Testis (tissue), 2 donors: ENCODE results near the gene VDAC2.

Source experiments
- POLR2A ChIP-seq: fragments of 450-650 bp; IDR thresholded peaks from one replicate; pipeline ENCODE4 v1.6.1; 2017; ENCODE audit warnings: antibody characterized with exemption, mild to moderate bottlenecking, moderate library complexity
- TF ChIP-seq, protein P1 (sequence below), 3 experiments: fragments of 450-650 bp in 2 of 3; fragments of 200-600 bp in 1 of 3; sonication (generic) in 1 of 3; IDR thresholded peaks; one replicate each; pipeline ENCODE4 v1.5.1; 2016 to 2019; ENCODE audit warnings: antibody characterized with exemption in 3 of 3, mild to moderate bottlenecking in 2 of 3, moderate library complexity in 1 of 3

- TF ChIP-seq, protein P1, sequence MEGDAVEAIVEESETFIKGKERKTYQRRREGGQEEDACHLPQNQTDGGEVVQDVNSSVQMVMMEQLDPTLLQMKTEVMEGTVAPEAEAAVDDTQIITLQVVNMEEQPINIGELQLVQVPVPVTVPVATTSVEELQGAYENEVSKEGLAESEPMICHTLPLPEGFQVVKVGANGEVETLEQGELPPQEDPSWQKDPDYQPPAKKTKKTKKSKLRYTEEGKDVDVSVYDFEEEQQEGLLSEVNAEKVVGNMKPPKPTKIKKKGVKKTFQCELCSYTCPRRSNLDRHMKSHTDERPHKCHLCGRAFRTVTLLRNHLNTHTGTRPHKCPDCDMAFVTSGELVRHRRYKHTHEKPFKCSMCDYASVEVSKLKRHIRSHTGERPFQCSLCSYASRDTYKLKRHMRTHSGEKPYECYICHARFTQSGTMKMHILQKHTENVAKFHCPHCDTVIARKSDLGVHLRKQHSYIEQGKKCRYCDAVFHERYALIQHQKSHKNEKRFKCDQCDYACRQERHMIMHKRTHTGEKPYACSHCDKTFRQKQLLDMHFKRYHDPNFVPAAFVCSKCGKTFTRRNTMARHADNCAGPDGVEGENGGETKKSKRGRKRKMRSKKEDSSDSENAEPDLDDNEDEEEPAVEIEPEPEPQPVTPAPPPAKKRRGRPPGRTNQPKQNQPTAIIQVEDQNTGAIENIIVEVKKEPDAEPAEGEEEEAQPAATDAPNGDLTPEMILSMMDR (IDR thresholded peaks at IDR 0.05) = no peak
- no peak for TF ChIP-seq POLR2A
These were observed 12.9 kb downstream of the VDAC2 start for GRCh38 chr10:75223507-75223906.
